Right lung (tissue), 5 donors: ENCODE data around the gene GRPR. TPM values are rescaled to one million over a fixed set of nuclear protein-coding genes. Genes with fewer than 3 reads are reported as not detected.
"Not testable (repeated sequence)": the region's sequence is repeated elsewhere in the genome, so short reads cannot be mapped to it uniquely, and the experiment has no call there.

Experiments
- DNase-seq, 2 donors: peaks; one replicate each; pipeline ENCODE4 v3.0.0-alpha.2; 2013
- polyA plus RNA-seq, 5 donors: library from polyadenylated mRNA; unstranded; fragments of 120-200 nt; gene quantifications; one replicate each; pipeline versions ENCODE4 v1.2.1 to v1.2.3, GENCODE V29; 2013; ENCODE audit warnings: inconsistent platforms in 1 of 5, low replicate concordance in 1 of 5; ENCODE audit not compliant: insufficient read length in 5 of 5, insufficient read depth in 1 of 5

GRPR gene
- polyA plus RNA-seq, 5 donors = 0.16 to 0.37 (median 0.25) TPM

GRCh38 chrX:16177260-16177659 lies 53.9 kb downstream of the GRPR start:
- no peak for DNase-seq

- DNase-seq = not testable (repeated sequence)
Observed at GRCh38 chrX:16183843-16184242, 60.5 kb downstream of the GRPR start.

- DNase-seq = no peak
Observed at GRCh38 chrX:16185725-16186136, 62.4 kb downstream of the GRPR start.

GRCh38 chrX:16186380-16187007 lies 63.1 kb downstream of the GRPR start:
- no peak for DNase-seq

GRCh38 chrX:16187024-16187760 lies 63.8 kb downstream of the GRPR start:
- DNase-seq = no peak

GRCh38 chrX:16188687-16189086 lies 65.3 kb downstream of the GRPR start:
- no peak for DNase-seq

GRCh38 chrX:16191605-16192004 lies 68.2 kb downstream of the GRPR start:
- no peak for DNase-seq

- no peak for DNase-seq
Observed at GRCh38 chrX:16196829-16197228, 73.5 kb downstream of the GRPR start.

GRCh38 chrX:16199343-16199742 lies 76.0 kb downstream of the GRPR start:
- DNase-seq = no peak

- no peak for DNase-seq
Observed at GRCh38 chrX:16202943-16203342, 79.6 kb downstream of the GRPR start.

Other genes with a start within 250 kb of the GRPR start
- gene MAGEB17, start 43.9 kb downstream of the GRPR start, polyA plus RNA-seq = under 1 TPM in 1 of 5 donors, not detected in 4; 0.09 TPM